GM12874 (cell line): ENCODE data around the gene OFD1.

Source experiments
- TF ChIP-seq, protein P1 (sequence below): IDR thresholded peaks from 2 replicates; pipeline ENCODE4 v1.5.1; 2011; ENCODE audit warnings: low read depth, mild to moderate bottlenecking, control low read depth, low read length, moderate library complexity; ENCODE audit not compliant: insufficient read depth

The OFD1 gene

DNA sequence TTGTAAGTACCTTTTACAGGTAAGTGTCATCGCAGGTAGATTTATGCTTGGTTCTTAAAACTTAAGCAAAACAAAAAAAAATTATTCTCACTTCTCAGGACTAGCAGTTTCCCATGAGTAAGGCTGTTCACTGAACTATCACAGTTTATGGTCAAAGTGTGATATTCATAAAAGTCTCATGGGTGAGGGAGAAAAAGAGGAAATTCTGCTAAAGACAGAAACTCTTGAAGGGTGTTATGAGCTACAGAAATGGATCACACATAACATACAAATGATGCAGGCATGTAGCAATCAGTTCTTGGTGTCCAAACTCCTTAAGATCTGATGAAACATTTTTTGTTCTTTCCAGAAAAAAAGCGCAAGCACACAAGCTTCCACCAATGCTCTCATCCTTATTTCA is 37.1 kb upstream of the OFD1 start:
- TF ChIP-seq, protein P1, sequence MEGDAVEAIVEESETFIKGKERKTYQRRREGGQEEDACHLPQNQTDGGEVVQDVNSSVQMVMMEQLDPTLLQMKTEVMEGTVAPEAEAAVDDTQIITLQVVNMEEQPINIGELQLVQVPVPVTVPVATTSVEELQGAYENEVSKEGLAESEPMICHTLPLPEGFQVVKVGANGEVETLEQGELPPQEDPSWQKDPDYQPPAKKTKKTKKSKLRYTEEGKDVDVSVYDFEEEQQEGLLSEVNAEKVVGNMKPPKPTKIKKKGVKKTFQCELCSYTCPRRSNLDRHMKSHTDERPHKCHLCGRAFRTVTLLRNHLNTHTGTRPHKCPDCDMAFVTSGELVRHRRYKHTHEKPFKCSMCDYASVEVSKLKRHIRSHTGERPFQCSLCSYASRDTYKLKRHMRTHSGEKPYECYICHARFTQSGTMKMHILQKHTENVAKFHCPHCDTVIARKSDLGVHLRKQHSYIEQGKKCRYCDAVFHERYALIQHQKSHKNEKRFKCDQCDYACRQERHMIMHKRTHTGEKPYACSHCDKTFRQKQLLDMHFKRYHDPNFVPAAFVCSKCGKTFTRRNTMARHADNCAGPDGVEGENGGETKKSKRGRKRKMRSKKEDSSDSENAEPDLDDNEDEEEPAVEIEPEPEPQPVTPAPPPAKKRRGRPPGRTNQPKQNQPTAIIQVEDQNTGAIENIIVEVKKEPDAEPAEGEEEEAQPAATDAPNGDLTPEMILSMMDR: no peak

DNA sequence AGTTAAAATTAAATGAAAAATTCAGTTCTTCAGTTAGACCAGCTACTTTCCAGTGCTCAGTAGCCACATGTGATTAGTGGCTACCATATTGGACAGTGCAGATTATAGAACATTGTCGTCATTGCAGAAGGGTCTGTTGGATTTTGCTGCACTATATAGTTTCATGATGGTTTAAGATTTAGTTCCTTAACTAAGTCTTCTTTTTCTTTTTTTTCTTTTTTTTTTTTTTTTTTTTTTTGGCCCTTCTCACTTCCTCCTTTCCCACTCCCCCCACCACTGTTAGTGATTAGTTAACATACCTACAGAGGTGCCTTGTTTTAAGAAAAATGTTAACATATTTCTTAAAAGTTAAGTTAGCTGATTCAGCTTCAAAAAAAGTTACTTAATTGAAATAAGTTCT is 36.6 kb upstream of the OFD1 start:
- TF ChIP-seq, protein P1: no peak

DNA sequence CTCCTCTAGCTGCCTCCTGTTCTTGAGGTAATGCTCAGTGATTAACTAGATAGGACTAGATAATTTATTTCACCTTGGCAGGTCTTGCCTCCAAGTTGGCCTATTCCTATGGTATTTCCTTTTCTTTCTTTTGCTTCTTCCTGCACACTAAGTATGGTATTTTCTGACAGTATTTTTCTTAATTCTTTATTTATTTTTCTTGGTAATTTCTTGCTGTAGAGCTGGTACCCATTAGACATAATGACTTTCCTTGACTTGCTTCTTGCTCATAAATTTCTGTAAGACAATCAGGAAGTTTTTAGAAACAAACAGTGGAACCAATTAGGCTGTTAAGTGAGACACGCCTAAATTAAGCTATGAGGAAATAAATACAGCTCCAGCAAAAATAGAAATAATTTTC is 36.1 kb upstream of the OFD1 start:
- TF ChIP-seq, protein P1: no peak

DNA sequence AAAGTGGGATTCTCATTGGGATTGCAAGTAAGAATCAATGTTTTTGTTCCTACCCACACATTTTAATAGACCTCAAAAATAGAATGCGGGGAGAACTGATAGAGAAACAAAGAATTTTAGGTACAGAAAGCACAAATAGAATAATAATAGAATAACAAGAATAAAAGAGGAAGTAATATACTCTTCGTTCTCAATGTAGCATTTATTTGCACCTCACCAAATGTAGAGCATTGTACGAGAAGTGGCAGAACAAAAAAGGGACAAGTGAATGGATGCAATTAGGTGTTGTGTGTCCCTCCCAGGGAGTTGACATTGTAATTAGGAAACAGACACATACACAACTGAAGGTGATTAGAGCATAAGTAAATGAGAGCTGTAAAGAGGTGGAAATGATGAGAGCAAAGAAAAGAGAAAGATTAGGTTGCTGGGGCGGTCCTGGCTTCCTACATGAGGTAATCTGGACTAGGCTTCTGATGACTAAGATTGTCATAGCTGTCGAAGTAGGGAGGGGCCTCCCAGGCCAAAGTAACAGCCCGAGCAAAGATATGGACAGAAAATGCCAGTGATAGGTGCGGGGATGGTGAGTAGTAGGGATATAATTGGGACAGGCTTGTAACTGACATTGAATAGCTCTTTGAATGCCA is 35.2 kb upstream of the OFD1 start:
- TF ChIP-seq, protein P1: no peak

DNA sequence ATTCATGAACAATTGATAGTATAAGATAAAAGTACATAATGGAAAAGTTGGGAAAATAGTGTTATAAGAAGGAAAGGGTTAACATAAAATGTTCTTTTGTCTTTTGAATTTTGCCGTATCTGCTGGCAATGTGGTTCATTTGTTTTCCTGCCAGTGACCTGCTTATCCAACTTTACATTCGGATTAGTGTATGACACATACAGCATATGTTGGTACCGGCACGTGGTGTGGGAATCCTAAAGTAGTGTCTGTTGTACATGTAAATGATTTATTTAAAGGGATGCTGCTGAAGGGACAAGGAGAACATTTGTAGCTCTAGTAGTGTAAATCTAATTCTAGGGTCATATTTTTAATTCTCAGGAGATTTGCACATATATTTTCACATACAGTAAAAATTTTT is 34.2 kb upstream of the OFD1 start:
- TF ChIP-seq, protein P1: no peak

DNA sequence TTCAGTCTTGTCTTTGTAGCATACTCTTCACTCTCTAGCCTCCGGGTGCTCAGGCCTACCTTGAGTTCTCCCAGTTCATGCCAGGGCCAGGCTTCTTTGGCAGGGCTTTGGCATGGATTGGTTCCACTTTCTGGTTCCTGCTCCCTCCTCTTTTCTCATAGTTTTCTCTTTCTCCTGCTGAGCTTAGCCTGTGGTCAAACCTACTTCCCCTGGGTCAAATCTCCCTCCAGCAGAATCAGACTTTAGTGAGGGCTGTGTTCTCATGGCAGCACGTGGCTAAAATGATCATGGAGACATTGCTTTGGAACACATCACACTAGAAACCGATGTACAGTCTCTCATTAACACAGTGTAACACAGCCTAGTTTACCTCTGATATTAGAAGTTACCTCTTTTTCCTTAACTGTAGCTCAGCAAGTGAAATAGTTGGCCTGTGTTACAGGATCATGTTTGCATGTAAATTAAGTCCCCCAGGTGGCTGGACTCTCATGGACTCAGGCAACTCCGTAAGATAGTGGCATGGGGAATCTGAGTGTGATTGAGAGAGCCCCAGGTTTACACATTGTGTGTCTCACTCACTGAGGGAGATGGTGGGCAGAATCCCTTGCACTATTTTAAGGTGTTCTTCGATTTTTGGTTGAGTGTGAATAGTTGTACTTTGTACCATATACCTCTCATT is 32.3 kb upstream of the OFD1 start:
- TF ChIP-seq, protein P1: no peak

DNA sequence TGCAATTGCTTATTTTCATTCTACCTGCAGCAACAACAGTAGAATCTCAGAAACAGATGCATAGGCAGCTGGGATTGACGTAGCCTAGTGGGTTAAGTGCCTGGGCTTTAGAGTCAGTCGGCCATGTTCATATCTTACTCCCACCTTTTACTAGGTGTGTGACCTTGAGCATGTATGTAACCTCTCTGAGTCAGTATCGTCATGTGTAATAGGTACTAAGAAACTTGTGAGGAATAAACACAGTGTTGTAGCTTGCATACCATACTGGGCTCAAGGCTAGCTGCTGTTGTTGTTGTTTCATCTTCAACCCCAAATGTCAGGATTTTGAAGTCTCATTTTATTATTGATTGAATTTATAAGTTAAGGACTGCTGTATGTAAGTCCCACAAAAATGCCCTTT is 31.4 kb upstream of the OFD1 start:
- TF ChIP-seq, protein P1: no peak
